HepG2 (cell line): ENCODE data around the gene ANXA2. TPM values are rescaled to one million over a fixed set of nuclear protein-coding genes. Genes with fewer than 3 reads are reported as not detected.

ENCODE experiments used
- ATAC-seq: fragments of 200-7000 bp; cut with Tn5 transposase; 3 replicates; pipeline ENCODE4 v1.9.1; 2020; ENCODE audit warnings: mild to moderate bottlenecking, moderate library complexity
- BruUV-seq: library from RNA; stranded (reverse); fragments of 400-500 nt; replicated peaks from 2 replicates; lab custom pipeline; 2021; lab: Mats Ljungman, UMichigan
- CTCF ChIA-PET: fragments of 300-600 bp; formaldehyde crosslinking; extraction: SDS; loops from one replicate; lab custom pipeline; 2021; ENCODE audit warnings: low total read pairs, inconsistent platforms, low intra/inter-chr PET ratio; lab: Yijun Ruan, JAX
- POLR2A ChIA-PET: fragments of 350-600 bp; sonication (Branson Sonifier 250); formaldehyde crosslinking; loops from one replicate; lab custom pipeline; 2020; ENCODE audit warnings: antibody characterized with exemption, inconsistent platforms; lab: Yijun Ruan, JAX
- DNase-seq: peaks from one replicate; pipeline ENCODE4 v3.0.0-alpha.2; 2015; ENCODE audit warnings: low spot score
- FAIRE-seq: peaks from 3 replicates; lab custom pipeline; 2011; peaks lifted over from hg19 to GRCh38; lab: Jason Lieb, UNC
- H2AFZ ChIP-seq: one replicate; pipeline ENCODE4 v1.6.1; 2011; ENCODE audit warnings: low read length, inconsistent platforms
- H3K27ac ChIP-seq: fragments of 300-600 bp; 3 replicates; pipeline ENCODE4 v1.8.0; 2011; ENCODE audit warnings: mixed run types, mild to moderate bottlenecking, mixed read lengths, low read length, inconsistent platforms; ENCODE audit not compliant: insufficient read depth; ENCODE audit errors: extremely low read length
- H3K27me3 ChIP-seq, 2 experiments: fragments of 200-600 bp in 1 of 2; 2 replicates in 1 of 2; 3 replicates in 1 of 2; pipeline versions ENCODE4 v1.6.0 to v1.8.0; 2011; ENCODE audit warnings: low read length in 2 of 2, mild to moderate bottlenecking in 2 of 2, moderate library complexity in 2 of 2, inconsistent platforms in 1 of 2; ENCODE audit not compliant: insufficient read depth in 2 of 2, control insufficient read depth in 1 of 2
- H3K36me3 ChIP-seq, 2 experiments: fragments of 200-600 bp in 1 of 2; replicated peaks in 1 of 2; 2 replicates in 1 of 2; 3 replicates in 1 of 2; pipeline versions ENCODE4 v1.5.1 to v1.8.0; 2011; ENCODE audit warnings: low read length in 2 of 2, inconsistent platforms in 1 of 2; ENCODE audit not compliant: insufficient read depth in 2 of 2, control insufficient read depth in 1 of 2
- H3K4me1 ChIP-seq: 2 replicates; pipeline ENCODE4 v1.5.1; 2012; ENCODE audit warnings: low read length, inconsistent platforms; ENCODE audit not compliant: insufficient read depth
- H3K4me2 ChIP-seq: 2 replicates; pipeline ENCODE4 v1.6.0; 2011; ENCODE audit warnings: low read depth, low read length, inconsistent platforms
- H3K4me3 ChIP-seq, 3 experiments: fragments of 200-600 bp in 1 of 3; sonication (generic), shearing (Covaris generic) in 1 of 3; replicated peaks in 1 of 3; 2 replicates each; pipeline ENCODE4 v1.5.1; 2011 to 2016; ENCODE audit warnings: low read length in 3 of 3, inconsistent platforms in 2 of 3, low read depth in 2 of 3, mild to moderate bottlenecking in 2 of 3, control low read depth in 1 of 3, mixed read lengths in 1 of 3; ENCODE audit not compliant: insufficient read depth in 1 of 3
- H3K79me2 ChIP-seq: one replicate; pipeline ENCODE4 v1.6.1; 2011; ENCODE audit warnings: low read length, inconsistent platforms; ENCODE audit not compliant: insufficient read depth
- H3K9ac ChIP-seq: 2 replicates; pipeline ENCODE4 v1.6.0; 2011; ENCODE audit warnings: mild to moderate bottlenecking, low read depth, low read length, inconsistent platforms; ENCODE audit not compliant: insufficient read depth
- H3K9me3 ChIP-seq: 2 replicates; pipeline ENCODE4 v1.5.1; 2012; ENCODE audit warnings: mild to moderate bottlenecking, low read length
- H4K20me1 ChIP-seq: 2 replicates; pipeline ENCODE4 v1.6.0; 2011; ENCODE audit warnings: inconsistent platforms, mild to moderate bottlenecking, low read length, moderate library complexity; ENCODE audit not compliant: insufficient read depth
- EZH2 ChIP-seq: conservative IDR thresholded peaks from 2 replicates; pipeline ENCODE4 v1.6.1; 2012; ENCODE audit warnings: mild to moderate bottlenecking, low read depth, low read length, moderate library complexity
- GTF3A ChIP-seq: sonication (generic); formaldehyde crosslinking; conservative IDR thresholded peaks from 2 replicates; pipeline ENCODE4 v1.4.0; 2020; ENCODE audit warnings: mild to moderate bottlenecking, missing genetic modification reagents
- HNRNPUL1 ChIP-seq: fragments of 200-400 bp; formaldehyde crosslinking; IDR thresholded peaks from 2 replicates; pipeline ENCODE4 v1.6.1; 2017; ENCODE audit warnings: low read depth, mild to moderate bottlenecking, low read length, moderate library complexity
- KLF6 ChIP-seq: IDR thresholded peaks from 2 replicates; pipeline ENCODE4 v1.8.0; 2016; ENCODE audit warnings: missing biosample characterization, missing genetic modification reagents
- MEIS2 ChIP-seq: sonication (generic); formaldehyde crosslinking; IDR thresholded peaks from 2 replicates; pipeline ENCODE4 v1.9.0; 2021; ENCODE audit warnings: mild to moderate bottlenecking, missing genetic modification reagents
- ZBTB21 ChIP-seq: sonication (generic); formaldehyde crosslinking; IDR thresholded peaks from 2 replicates; pipeline ENCODE4 v1.4.0; 2020; ENCODE audit warnings: missing genetic modification reagents
- ZNF589 ChIP-seq: sonication (generic); formaldehyde crosslinking; conservative IDR thresholded peaks from 2 replicates; pipeline ENCODE4 v1.8.0; 2022; ENCODE audit warnings: mild to moderate bottlenecking, moderate library complexity, missing genetic modification reagents
- WGBS: methylation state at CpG from one replicate; pipeline ENCODE4 v1.1.6; 2017; ENCODE audit warnings: low lambda C conversion rate; 5-methylcytosine and 5-hydroxymethylcytosine counted together
- in situ Hi-C: cut with HindIII; loops from 2 replicates; pipeline ENCODE4 v1.10.0; 2017; ENCODE audit warnings: low pct_unique_long_range_greater_than_20kb; ENCODE audit not compliant: extremely low pct_ligation_motif_present
- intact Hi-C: fragments of 100-400 bp; cut with micrococcal nuclease; formaldehyde crosslinking; loops from one replicate; pipeline ENCODE4 v1.10.0; 2022; ENCODE audit not compliant: unreplicated experiment
- polyA plus RNA-seq, 8 experiments: library from polyadenylated mRNA; depleted of rRNA in 3 of 8; stranded (reverse) in 7 of 8; unstranded in 1 of 8; fragments of >200 nt; fragmentation: Illumina TruSeq in 4 of 8; extraction: Trizol in 4 of 8; gene quantifications; 2 replicates each; pipeline versions ENCODE4 v1.2.1 to v1.2.3, GENCODE V29; 2011 to 2016; ENCODE audit warnings: low read depth in 4 of 8, missing spikeins in 1 of 8, mixed read lengths in 1 of 8; ENCODE audit not compliant: insufficient read depth in 1 of 8
- total RNA-seq, 5 experiments: library from RNA; depleted of rRNA; stranded (reverse); fragments of >200 nt; fragmentation: Illumina TruSeq; extraction: Trizol; gene quantifications; 2 replicates each; pipeline ENCODE4 v1.2.3, GENCODE V29; 2016; ENCODE audit warnings: low read depth in 1 of 5
- TF ChIP-seq, protein P1 (sequence below): IDR thresholded peaks from 2 replicates; pipeline ENCODE4 v1.6.1; 2018; ENCODE audit warnings: missing genetic modification reagents

Gene ANXA2
- total and polyA plus RNA-seq, 2 of the 13 experiments (the other 11 are each of a cell fraction or from before 2014, with no cell fraction given), result 196 to 613 TPM

DNA sequence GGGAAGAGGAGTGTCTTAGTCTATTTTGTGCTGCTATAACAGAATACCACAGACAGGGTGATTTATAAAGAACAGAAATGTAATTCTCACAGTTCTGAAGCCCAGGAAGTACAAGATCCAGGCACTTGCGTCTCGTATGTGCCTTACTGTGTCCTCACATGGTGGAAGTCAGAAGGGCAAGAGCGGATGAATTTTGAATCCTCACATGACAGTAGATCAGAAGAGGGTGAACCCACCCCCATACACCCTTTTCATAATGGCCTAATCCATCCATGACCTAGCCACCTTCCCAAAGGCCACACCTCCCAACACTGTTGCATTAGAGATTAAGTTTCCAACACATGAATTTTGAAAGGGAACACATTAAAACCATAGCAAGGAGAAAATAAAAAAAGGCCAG, 18.7 kb upstream of the ANXA2 start:
- Histone ChIP-seq H3K9me3 (no peaks in the 10 kb centered on the region), H2AFZ (no peak overlapping the region), H3K4me1 (peaks cover 33% of the 10 kb centered on the region), H3K27ac (no peak overlapping the region), H3K4me3 (no peak overlapping the region), H4K20me1 (no peaks in the 10 kb centered on the region), H3K36me3 (0 out of 5 replicates have a peak, but pooled peaks cover 0 to 1% of the 10 kb centered on the region in 2 experiments), H3K9ac (no peak overlapping the region), H3K4me2 (no peak overlapping the region), H3K79me2 (no peaks in the 10 kb centered on the region), H3K27me3 (no peaks in the 10 kb centered on the region)
- ChIA-PET POLR2A (interaction anchor here (0.7 kb wide), 1 partner anchor 54 kb away, joined by 3 read pairs; no protein-coding TSS in a partner anchor), CTCF (no interaction called here)
- ATAC-seq, result no peak
- 89% methylated on average over 3 of the region's 3 CpGs for WGBS
- FAIRE-seq, result no peak
- TF ChIP-seq ZBTB21 (CRISPR knock-in tag) (no peak), MEIS2 (CRISPR knock-in tag) (no peak), KLF6 (no peak), GTF3A (CRISPR knock-in tag) (no peak), HNRNPUL1 (no peak), EZH2 (no peak), ZNF589 (no peak)
- TF ChIP-seq, protein P1, sequence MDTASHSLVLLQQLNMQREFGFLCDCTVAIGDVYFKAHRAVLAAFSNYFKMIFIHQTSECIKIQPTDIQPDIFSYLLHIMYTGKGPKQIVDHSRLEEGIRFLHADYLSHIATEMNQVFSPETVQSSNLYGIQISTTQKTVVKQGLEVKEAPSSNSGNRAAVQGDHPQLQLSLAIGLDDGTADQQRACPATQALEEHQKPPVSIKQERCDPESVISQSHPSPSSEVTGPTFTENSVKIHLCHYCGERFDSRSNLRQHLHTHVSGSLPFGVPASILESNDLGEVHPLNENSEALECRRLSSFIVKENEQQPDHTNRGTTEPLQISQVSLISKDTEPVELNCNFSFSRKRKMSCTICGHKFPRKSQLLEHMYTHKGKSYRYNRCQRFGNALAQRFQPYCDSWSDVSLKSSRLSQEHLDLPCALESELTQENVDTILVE, result no peak
- no TSS peak for BruUV-seq
- intact Hi-C loops, result no loop called here
- in situ Hi-C loops, result no loop called here
- DNase-seq, result no peak
